Measurements from ENCODE around the gene AIG1.

The AIG1 gene

DNA sequence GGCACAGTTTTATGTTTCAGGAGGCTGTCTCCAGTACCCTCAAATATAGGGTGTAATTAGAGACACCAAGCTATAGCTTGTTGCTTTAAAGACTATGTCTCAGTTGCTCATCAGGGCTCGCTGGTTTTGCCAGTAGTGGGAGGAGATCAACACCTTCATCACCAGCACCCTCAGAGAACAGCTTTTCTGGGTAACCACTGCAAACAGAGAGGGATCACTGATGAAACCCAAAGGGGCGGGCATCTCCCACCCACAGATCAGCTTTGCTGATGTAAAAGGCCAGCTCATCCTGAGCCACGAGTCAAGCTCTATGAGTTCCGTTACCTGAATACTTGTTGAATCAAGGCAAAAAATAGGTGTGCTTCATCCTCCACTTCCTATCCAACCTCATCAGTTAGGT is 187.7 kb downstream of the AIG1 start:
- in situ Hi-C loops (cut with MboI; ENCODE audit: low pct_unique_long_range_greater_than_20kb, low sequenced_read_pairs, unreplicated experiment) = no loop called here
- DNase-seq (ENCODE audit: low spot score) = no peak
- TF ChIP-seq, protein P1, sequence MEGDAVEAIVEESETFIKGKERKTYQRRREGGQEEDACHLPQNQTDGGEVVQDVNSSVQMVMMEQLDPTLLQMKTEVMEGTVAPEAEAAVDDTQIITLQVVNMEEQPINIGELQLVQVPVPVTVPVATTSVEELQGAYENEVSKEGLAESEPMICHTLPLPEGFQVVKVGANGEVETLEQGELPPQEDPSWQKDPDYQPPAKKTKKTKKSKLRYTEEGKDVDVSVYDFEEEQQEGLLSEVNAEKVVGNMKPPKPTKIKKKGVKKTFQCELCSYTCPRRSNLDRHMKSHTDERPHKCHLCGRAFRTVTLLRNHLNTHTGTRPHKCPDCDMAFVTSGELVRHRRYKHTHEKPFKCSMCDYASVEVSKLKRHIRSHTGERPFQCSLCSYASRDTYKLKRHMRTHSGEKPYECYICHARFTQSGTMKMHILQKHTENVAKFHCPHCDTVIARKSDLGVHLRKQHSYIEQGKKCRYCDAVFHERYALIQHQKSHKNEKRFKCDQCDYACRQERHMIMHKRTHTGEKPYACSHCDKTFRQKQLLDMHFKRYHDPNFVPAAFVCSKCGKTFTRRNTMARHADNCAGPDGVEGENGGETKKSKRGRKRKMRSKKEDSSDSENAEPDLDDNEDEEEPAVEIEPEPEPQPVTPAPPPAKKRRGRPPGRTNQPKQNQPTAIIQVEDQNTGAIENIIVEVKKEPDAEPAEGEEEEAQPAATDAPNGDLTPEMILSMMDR (IDR thresholded peaks at IDR 0.05; ENCODE audit: extremely low read depth, insufficient read depth, missing control alignments) = no peak

- TF ChIP-seq, protein P1 (IDR thresholded peaks at IDR 0.05; ENCODE audit: extremely low read depth, insufficient read depth, missing control alignments) = no peak
- in situ Hi-C loops (cut with MboI; ENCODE audit: low pct_unique_long_range_greater_than_20kb, low sequenced_read_pairs, unreplicated experiment) = no loop called here
- no peak for DNase-seq (ENCODE audit: low spot score)
Observed at GRCh38 chr6:143251288-143251687, 190.6 kb downstream of the AIG1 start.

GRCh38 chr6:143252961-143253360 is 192.3 kb downstream of the AIG1 start:
- no peak for DNase-seq (ENCODE audit: low spot score)
- in situ Hi-C loops (cut with MboI; ENCODE audit: low pct_unique_long_range_greater_than_20kb, low sequenced_read_pairs, unreplicated experiment) = no loop called here
- TF ChIP-seq, protein P1 (IDR thresholded peaks at IDR 0.05; ENCODE audit: extremely low read depth, insufficient read depth, missing control alignments) = no peak

- no peak for DNase-seq (ENCODE audit: low spot score)
- in situ Hi-C loops (cut with MboI; ENCODE audit: low pct_unique_long_range_greater_than_20kb, low sequenced_read_pairs, unreplicated experiment) = no loop called here
- TF ChIP-seq, protein P1 (IDR thresholded peaks at IDR 0.05; ENCODE audit: extremely low read depth, insufficient read depth, missing control alignments) = no peak
Observed at GRCh38 chr6:143253586-143253985, 192.9 kb downstream of the AIG1 start.

GRCh38 chr6:143258945-143259344 is 198.3 kb downstream of the AIG1 start:
- TF ChIP-seq, protein P1 (IDR thresholded peaks at IDR 0.05; ENCODE audit: extremely low read depth, insufficient read depth, missing control alignments) = no peak
- no peak for DNase-seq (ENCODE audit: low spot score)
- in situ Hi-C loops (cut with MboI; ENCODE audit: low pct_unique_long_range_greater_than_20kb, low sequenced_read_pairs, unreplicated experiment) = no loop called here

DNA sequence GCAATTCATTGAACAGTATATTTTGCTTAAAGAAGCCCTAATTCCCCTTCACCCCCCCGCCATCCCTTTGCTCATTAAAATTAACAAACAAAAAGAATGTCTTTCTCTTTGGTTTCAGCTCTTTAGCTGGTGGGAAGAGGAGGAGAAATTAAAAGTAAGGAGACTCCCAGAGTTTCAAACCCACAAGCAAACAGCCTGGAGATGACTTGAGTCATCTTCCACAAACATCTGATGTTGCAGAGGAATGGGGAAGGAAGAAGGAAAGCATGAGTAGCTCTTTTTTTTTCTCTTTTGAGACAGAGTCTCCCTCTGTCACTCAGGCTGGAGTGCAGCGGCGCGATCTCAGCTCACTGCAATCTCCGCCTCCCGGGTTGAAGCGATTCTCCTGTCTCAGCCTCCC is 200.2 kb downstream of the AIG1 start:
- in situ Hi-C loops (cut with MboI; ENCODE audit: low pct_unique_long_range_greater_than_20kb, low sequenced_read_pairs, unreplicated experiment) = no loop called here
- DNase-seq (ENCODE audit: low spot score) = no peak
- TF ChIP-seq, protein P1 (IDR thresholded peaks at IDR 0.05; ENCODE audit: extremely low read depth, insufficient read depth, missing control alignments) = no peak

DNA sequence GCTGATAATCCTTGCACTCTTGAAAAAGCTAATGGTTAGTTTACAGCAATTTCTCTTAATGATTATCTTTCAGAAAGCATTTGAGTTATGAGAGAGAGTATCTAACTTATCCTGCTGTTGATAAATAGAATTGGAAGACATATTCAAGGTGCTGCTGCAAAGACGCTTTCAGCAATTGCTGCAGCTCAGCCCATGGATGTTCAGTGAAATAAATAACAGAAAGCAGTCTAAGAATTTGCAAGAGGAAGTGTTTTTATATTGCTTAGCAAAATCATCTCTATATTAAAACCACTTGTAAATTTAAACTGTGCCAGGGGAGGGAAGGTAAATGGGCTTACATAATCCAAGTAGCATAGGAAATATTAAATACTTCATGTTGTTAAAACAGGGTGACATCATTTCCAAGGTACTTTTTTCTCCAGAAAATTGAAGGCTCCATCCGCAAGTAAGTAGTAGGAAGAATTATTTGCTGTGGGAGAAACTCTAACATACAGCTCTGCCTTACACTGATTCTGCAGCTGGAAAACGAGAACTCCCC is 201.3 kb downstream of the AIG1 start:
- TF ChIP-seq, protein P1 (IDR thresholded peaks at IDR 0.05; ENCODE audit: extremely low read depth, insufficient read depth, missing control alignments) = no peak
- DNase-seq (ENCODE audit: low spot score) = no peak
- in situ Hi-C loops (cut with MboI; ENCODE audit: low pct_unique_long_range_greater_than_20kb, low sequenced_read_pairs, unreplicated experiment) = no loop called here
